BJ (cell line): Measurements from ENCODE around the gene INPP4A. TPM values are rescaled to one million over a fixed set of nuclear protein-coding genes. Genes with fewer than 3 reads are reported as not detected.
A peak's percentile ranks its signal among the peaks of the same experiment; 100 is the strongest.

Source experiments
- CTCF ChIA-PET: fragments of 350-600 bp; formaldehyde crosslinking; extraction: SDS; loops from one replicate; lab custom pipeline; 2021; ENCODE audit warnings: antibody characterized with exemption, inconsistent platforms; lab: Yijun Ruan, JAX
- POLR2A ChIA-PET: fragments of 300-600 bp; sonication (Branson Sonifier 250); formaldehyde crosslinking; extraction: SDS; loops from one replicate; lab custom pipeline; 2021; ENCODE audit warnings: antibody characterized with exemption; lab: Charles Lee
- DNase-seq: peaks from one replicate; pipeline ENCODE4 v3.0.0-alpha.2; 2011; ENCODE audit warnings: low read depth
- H3K27me3 ChIP-seq: 2 replicates; pipeline ENCODE4 v1.6.0; 2011; ENCODE audit warnings: low read length; ENCODE audit not compliant: control insufficient read depth, insufficient read depth
- H3K36me3 ChIP-seq: 2 replicates; pipeline ENCODE4 v1.5.1; 2011; ENCODE audit warnings: low read length; ENCODE audit not compliant: control insufficient read depth, insufficient read depth
- H3K4me3 ChIP-seq: 2 replicates; pipeline ENCODE4 v1.5.1; 2011; ENCODE audit warnings: low read depth, mild to moderate bottlenecking, control low read depth, low read length
- polyA plus RNA-seq: library from polyadenylated mRNA; depleted of rRNA; stranded (reverse); fragments of >200 nt; gene quantifications from 2 replicates; pipeline ENCODE4 v1.2.3, GENCODE V29; 2011
- TF ChIP-seq, protein P1 (sequence below): IDR thresholded peaks from 2 replicates; pipeline ENCODE4 v1.5.1; 2011; ENCODE audit warnings: low read depth, mild to moderate bottlenecking, control low read depth, inconsistent platforms, low read length, moderate library complexity; ENCODE audit not compliant: insufficient read depth

INPP4A gene
- polyA plus RNA-seq, 1 experiment = 21.0 TPM

DNA sequence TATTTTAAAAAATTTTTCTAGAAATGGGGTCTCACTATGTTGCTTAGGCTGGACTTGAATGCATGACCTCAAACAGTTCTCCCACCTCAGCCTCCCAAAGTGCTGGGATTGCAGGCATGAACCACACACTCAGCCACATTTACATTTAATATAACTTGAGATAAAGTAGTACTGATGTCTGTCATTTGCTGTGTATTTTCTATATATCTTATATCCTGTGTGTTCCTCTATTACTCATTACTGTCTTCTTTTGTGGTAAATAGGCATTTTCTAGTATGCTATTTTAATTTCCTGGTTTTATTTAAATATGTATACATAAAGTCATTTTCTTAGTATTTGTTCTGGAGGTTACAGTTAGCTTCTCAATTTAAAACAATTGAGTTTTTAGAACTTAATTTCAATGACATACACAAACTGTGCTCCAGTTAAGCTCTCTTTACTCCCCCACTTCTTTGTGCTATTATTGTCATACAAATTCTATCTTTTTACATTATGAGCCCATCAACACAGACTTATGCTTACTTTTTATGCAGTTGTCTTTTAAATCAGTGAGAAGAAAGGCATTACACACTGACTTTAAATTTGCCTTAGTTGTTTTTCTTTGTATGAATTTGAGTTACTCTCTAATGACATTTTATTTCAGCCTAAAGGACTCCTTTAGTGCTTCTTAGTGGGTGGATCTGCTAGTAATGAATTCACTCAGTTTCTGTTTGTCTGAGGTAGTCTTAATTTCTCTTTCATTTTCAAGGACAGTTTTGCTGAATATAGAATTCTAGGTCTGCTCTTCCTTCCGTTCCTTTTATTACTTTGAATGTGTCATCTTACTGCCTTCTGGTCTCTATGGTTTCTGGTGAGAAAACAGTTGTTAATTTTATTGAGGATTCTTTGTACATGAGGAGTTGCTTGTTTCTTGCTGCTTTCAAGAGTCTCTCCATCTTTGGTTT is 6.2 kb upstream of the INPP4A start:
- TF ChIP-seq, protein P1, sequence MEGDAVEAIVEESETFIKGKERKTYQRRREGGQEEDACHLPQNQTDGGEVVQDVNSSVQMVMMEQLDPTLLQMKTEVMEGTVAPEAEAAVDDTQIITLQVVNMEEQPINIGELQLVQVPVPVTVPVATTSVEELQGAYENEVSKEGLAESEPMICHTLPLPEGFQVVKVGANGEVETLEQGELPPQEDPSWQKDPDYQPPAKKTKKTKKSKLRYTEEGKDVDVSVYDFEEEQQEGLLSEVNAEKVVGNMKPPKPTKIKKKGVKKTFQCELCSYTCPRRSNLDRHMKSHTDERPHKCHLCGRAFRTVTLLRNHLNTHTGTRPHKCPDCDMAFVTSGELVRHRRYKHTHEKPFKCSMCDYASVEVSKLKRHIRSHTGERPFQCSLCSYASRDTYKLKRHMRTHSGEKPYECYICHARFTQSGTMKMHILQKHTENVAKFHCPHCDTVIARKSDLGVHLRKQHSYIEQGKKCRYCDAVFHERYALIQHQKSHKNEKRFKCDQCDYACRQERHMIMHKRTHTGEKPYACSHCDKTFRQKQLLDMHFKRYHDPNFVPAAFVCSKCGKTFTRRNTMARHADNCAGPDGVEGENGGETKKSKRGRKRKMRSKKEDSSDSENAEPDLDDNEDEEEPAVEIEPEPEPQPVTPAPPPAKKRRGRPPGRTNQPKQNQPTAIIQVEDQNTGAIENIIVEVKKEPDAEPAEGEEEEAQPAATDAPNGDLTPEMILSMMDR = no peak
- Histone ChIP-seq H3K27me3 (peaks cover 3% of the 10 kb centered on the region; the same call in 1 of the 2 replicates), H3K4me3 (no peak overlapping the region), H3K36me3 (no peaks in the 10 kb centered on the region)
- no peak for DNase-seq
- CTCF ChIA-PET = no interaction called here
- POLR2A ChIA-PET = no interaction called here

- ChIA-PET POLR2A (no interaction called here), CTCF (no interaction called here)
- H3K36me3 ChIP-seq = no peaks in the 10 kb centered on the region
- TF ChIP-seq, protein P1 = no peak
- H3K4me3 ChIP-seq = no peak overlapping the region
- no peak for DNase-seq
- peaks cover 2% of the 10 kb centered on the region; the same call in 1 of the 2 replicates for H3K27me3 ChIP-seq
Measured at GRCh38 chr2:98441706-98442450, 2.8 kb upstream of the INPP4A start.

DNA sequence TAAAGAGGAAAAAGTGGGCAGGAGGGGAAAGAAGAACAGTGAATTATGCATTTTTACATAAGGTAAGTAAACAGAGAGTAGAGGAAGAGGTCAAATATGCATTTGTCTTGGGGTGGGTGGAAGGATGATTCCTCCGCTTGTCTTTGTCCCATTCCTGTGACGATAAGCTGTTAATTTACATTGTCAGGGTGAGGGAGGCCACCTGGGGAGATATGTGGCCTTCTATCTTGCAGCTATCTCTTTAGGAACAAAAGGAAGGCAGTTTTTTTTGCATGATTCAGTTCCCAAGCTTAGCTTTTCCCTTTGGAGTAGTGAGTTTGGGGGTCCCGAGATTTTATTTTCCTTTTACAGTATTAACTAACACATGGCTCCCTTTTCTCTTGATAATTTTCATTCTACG is 2.2 kb upstream of the INPP4A start:
- ChIA-PET CTCF (no interaction called here), POLR2A (no interaction called here)
- Histone ChIP-seq H3K4me3 (no peak overlapping the region), H3K27me3 (peaks cover 2% of the 10 kb centered on the region; the same call in 1 of the 2 replicates), H3K36me3 (no peaks in the 10 kb centered on the region)
- TF ChIP-seq, protein P1 = no peak
- no peak for DNase-seq

- TF ChIP-seq, protein P1 = no peak
- Histone ChIP-seq H3K4me3 (peak overlapping the region; percentile 74), H3K36me3 (no peaks in the 10 kb centered on the region), H3K27me3 (peaks cover 2% of the 10 kb centered on the region; the same call in 1 of the 2 replicates)
- ChIA-PET POLR2A (no interaction called here), CTCF (no interaction called here)
- DNase-seq = no peak
Measured at GRCh38 chr2:98445177-98445682, 572 bp downstream of the INPP4A start.
